GM21447 (cell line): ENCODE measurements around the gene ZNF462.
"Not testable (repeated sequence)": the region's sequence is repeated elsewhere in the genome, so short reads cannot be mapped to it uniquely, and the experiment has no call there.

Experiments used
- ATAC-seq: cut with Tn5 transposase; IDR thresholded peaks from one replicate; pipeline ENCODE4 v1.9.1; 2021; ENCODE audit not compliant: unreplicated experiment

Gene ZNF462

GRCh38 chr9:106862821-106863720 is at the start of gene ZNF462:
ZNF462 (plus strand) TSS chr9:106863166; CDS start chr9:106923384, 60,218 bp downstream.
- ATAC-seq: no peak

DNA sequence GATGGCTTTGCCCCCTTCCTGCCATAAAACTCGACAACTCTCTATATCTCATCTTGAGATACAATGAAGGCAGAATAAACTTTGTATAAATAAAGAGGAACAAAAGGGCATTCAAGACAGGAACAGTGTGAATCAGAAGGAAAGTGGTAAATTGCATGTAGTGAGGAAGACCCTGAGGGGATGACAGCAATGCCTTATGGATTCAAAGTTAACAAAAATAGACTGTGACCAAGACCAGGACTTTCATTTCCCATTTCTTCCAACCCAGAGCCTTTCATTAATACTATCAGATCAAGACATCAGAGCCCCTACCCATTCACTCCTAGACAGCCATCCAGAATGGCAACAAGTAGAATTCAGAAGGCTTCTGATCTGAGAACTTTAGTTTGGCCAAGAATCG is 46.4 kb upstream of the ZNF462 start:
- ATAC-seq: no peak

DNA sequence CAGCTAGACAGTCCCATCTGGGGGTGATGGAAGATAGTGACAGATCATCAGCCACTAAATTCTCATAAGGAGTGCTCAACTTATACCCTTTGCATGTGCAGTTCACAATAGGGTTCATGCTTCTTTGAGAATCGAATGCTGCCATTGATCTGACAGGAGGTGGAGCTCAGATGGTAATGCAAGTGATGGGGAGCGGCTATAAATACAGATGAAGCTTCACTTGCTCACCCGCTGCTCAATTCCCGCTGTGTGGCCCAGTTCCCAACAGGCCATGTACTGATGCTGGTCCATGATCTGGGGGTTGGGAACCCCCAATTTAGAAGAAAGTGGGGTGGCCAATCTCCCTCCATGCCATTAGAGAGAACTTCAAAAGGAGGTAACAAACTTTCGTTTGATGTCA is 44.9 kb upstream of the ZNF462 start:
- no peak for ATAC-seq

- ATAC-seq: no peak
These were observed 42.1 kb upstream of the ZNF462 start for GRCh38 chr9:106820866-106821265.

DNA sequence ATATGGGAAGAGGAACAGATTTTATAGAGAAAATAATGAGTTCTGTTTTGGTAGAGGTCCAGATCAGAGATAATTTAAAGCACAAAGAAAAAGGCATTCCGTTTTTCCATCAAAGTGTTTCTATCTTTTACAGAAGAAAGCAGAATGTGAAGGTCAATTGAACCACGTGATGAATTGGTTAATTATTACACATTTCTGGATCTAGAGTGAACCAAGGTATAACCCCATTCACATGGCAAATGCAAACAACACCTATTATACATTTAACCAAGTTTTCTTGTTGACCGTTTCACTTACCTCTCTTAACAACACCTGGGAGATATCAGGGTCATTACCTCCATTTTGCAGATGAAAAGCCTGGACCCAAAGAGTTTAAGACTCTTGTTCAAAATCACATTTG is 34.9 kb upstream of the ZNF462 start:
- ATAC-seq: no peak

DNA sequence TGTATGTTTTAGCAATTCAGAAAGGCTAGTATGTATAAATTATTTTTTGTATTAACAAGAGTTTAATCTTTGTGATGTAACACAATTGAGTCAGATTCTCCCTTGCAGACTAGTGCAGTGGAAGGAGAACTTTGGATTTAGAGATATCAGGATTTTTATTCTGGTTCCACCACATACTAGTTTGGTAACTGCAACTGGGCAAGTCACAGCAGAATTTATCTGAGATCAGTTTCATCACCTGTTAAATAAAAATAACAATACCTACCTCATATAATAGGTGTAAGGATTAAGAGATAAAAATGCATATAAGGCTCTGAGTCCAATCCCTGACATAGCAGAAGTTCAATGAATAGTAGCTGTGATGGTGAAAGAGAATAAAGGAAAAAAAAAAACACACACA is 34.0 kb upstream of the ZNF462 start:
- no peak for ATAC-seq

GRCh38 chr9:106829666-106830408 is 33.1 kb upstream of the ZNF462 start:
- ATAC-seq: no peak

DNA sequence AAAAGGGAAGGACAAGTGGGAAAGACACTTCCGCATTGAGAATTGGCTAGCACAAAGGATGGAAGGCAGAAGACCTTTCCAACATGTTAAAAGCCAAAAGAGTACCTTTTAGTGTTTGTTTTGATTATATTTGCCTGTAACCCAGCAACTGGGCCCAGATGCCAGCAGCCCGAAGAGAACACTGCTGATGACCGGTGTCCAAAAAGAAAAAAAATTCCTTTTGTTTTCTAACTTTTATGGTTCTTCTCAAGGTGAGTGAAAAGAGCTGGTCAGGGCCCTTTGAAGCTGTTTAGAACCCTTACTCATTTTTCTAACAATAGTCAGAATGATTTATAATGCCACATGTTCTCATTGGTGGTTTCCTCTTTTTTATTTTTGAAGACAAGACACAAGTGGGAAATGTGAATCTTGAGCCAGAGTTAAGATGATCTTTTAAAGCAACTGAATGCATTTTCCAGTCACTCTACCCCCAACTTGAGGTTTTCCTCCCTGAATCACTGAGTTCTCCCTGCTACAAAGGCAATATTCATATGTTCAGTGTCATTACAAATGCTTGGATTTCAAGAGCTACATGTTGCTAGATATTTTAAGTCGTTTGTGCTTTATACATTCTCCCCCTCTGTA is 32.3 kb upstream of the ZNF462 start:
- no peak for ATAC-seq

- ATAC-seq: no peak
These were observed 28.1 kb upstream of the ZNF462 start for GRCh38 chr9:106834888-106835287.

GRCh38 chr9:106835840-106836239 is 27.1 kb upstream of the ZNF462 start:
- no peak for ATAC-seq

DNA sequence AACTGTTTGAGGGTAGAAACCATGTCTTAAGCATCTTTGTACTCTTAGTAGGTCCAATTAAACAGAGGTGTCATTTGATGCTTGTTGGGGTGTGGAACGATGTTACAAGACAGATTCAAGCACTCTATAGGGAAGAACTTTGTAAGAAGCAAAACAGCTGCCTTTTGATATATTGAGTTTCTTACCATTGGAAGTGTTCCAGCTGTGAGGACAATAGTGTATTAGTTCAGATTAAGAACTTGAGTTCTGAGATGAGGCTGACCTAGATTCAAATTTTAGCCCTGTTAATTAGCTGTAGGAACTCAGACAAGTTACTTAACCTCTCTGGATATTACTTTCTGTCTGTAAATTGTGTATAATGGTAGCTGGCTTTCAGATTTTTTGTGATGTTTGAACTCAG is 19.6 kb upstream of the ZNF462 start:
- no peak for ATAC-seq

GRCh38 chr9:106846307-106846706 is 16.7 kb upstream of the ZNF462 start:
- no peak for ATAC-seq

DNA sequence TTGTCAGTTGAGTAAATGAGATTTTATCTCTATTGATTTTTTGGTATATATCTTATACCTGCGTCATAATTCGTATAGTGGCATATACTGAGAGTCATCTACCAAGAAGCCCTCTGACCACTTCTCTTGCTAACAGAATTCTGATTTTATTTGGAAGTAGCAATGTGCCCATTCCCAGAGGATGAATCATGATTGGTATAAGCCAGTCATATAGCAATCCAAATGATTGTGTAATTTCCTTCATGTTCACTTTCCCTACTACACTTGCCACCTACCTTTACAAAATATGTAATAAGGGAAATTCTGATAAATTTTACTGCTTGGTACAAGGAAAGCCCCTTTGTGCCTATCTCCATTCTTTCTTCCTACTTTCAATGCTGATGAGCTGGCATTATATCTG is 16.1 kb upstream of the ZNF462 start:
- ATAC-seq: no peak

GRCh38 chr9:106851640-106852039 is 11.3 kb upstream of the ZNF462 start:
- not testable (repeated sequence) for ATAC-seq

DNA sequence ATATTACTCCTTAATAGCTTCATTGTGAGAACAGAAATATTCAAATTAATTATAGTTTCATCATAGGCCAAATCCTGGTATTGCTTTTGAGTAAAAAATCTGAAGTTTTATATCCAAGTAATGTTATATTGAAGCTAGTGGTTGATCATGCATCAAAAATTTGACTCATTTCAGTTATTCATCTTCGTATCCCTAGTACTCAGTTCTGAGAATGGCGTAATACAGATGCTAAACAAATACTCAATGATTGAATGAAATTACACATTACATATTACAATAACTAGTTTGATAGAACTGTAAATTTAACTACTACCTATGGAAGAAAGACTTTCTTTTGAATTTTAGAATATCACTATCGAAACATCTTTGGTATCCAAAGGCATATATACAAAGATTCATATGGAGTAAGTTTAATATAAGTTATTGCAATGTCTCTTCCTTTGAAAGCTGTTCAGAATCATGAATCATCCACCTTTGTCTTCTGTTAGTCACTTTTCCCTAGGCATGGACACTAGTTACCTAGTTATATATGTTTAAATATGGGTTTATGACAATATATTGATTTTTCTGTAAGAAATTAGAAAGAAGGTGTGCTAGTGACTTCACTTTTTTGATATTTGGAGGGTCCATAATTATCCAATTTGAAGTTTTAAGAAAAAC is 5.0 kb upstream of the ZNF462 start:
- no peak for ATAC-seq

DNA sequence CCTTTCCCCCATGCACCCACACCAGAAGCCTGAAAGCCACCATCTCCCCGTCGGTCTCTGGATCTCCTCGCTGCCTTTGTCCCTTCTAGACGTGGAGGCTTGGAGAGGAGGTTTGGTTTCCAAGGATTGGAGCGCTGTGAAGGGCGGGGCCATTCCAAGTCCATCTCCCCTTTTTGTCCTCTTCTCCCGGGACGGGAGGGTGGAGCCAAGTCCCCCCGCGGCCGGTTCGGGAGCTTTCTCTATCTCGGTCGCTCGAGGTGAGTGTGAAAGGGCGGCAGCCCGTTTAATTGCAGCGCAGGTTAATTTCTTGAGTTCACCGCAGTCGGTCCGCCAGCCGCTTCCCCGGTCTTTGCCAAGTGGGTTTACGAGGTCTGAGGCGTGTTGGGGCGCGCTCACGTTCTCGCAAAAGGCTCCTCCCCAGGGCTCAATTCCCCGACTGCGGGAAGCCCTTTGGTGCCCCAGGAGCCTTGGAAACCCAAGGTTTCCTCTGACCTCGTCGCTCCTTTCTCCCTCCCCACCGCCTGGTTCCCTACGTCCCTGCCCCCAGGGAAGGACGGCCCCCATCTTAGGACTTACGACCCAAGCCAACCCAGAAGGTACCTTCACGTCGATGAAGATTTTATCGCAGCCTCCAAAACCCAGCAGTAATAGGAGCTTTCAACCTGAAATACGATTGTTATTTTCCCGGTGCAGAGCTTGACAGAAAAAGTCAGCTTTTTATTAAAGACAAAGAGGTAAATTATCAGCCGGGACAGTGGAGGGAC is 2.8 kb upstream of the ZNF462 start:
- no peak for ATAC-seq

- no peak for ATAC-seq
These were observed 2.0 kb upstream of the ZNF462 start for GRCh38 chr9:106860721-106861639.

DNA sequence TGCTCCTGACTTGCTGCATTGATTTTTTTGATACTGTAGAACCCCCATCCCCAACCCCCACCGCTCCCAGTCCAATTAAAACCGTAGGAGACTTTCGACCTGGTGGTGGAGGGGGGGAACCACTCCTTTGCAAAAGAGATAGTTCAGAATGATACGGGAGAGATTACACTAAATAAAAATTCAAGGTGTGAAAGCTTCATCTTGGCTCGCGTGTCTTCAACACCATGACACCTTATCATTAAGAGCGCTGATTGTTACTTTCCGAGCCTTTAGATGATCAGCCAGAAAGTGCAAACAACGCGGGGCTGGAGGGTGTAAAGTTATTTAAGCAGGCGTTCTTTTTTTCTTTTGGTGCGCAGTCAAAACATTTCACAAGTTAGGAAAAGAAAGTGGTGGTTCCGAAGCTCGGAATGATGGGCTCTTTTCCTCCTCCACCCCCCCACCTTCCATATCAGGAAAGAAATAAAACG is 1.3 kb upstream of the ZNF462 start:
- ATAC-seq: no peak

- no peak for ATAC-seq
These were observed 701 bp upstream of the ZNF462 start for GRCh38 chr9:106862110-106862820.
